T-helper 1 cell treated with Interleukin-12 subunit alpha and Interleukin-12 subunit beta and Interleukin-4 antibody, amounts not matched to agents 30 ng/mL and 1 ng/mL, for 36 hours (primary cell): Measurements from ENCODE around the gene IL22RA2. TPM values are rescaled to one million over a fixed set of nuclear protein-coding genes. Genes with fewer than 3 reads are reported as not detected.
"Not testable (repeated sequence)": the region's sequence is repeated elsewhere in the genome, so short reads cannot be mapped to it uniquely, and the experiment has no call there.

ENCODE experiments used
- intact Hi-C: fragments of 100-400 bp; cut with micrococcal nuclease; formaldehyde crosslinking; loops from one replicate; pipeline ENCODE4 v1.15.1; 2024
- total RNA-seq: library from RNA; stranded (reverse); gene quantifications from 2 replicates; pipeline ENCODE4 v1.2.3, GENCODE V29; 2022

The IL22RA2 gene
- total RNA-seq, 1 donor from 2014 or later = 0.32 TPM

DNA sequence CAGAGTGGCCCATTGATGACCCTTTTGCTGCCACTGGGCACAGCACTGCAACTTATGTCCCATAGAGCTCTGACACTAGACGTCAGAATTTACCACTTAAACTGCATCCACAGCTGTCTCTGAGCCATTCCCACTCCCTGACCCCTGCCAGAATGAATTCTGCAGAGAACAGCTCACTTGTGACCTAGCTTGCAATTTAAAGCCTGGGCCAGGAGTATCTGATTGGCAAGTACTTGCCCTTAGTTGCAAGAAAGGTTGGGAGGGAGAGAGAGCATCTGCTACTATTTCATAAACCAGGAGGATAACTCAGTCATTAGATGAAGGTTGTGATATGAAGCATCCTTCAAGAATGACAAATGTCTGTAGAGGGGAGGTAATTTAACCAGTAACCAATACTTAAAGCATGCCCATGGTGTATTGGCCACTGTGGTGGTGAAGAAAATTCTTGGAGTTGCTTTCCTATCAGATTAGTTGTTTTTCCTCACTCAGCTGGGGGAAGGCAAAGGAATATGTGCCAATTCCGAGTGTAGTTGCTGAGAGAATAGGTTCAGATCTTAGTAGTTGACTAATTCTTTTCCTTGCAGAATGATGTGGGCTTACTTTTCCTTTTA lies 46.5 kb downstream of the IL22RA2 start:
- intact Hi-C loops = no loop called here

DNA sequence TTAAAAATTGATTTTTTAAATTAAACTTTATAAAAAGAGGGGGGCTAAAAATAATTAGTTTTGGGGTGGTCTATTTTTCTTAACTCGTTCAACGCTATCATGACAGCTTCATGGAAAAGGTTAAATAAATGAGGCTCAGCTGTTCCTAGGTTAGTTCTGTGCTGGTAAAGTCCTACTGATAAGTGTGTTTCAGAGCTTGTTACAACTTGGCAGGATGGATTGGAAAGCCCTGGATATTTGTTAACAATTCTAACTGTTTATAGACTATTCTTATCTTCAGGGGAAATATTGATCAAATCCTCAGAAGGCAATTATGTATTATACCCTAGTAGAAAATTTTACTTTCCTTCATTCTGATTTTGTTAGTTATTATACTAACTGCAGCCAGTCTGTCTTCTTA lies 50.4 kb downstream of the IL22RA2 start:
- intact Hi-C loops = no loop called here

DNA sequence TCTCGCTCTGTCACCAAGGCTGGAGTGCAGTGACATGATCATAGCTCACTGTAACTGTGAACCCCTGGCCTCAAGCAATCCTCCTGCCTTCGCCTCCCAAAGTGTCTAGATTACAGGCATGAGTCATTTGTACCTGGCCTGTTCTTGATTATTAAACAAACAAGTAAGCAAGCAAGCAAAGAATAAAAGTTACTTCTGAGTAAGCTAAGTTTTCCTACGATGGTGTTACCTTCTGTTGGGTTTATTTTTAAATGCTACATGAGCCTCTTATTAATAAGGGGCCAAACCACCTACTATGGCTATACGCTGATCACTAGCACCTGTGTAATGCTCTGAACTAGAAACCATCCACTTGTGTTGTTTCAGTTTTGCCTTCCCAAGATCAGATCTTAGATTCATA lies 50.8 kb downstream of the IL22RA2 start:
- intact Hi-C loops = no loop called here

DNA sequence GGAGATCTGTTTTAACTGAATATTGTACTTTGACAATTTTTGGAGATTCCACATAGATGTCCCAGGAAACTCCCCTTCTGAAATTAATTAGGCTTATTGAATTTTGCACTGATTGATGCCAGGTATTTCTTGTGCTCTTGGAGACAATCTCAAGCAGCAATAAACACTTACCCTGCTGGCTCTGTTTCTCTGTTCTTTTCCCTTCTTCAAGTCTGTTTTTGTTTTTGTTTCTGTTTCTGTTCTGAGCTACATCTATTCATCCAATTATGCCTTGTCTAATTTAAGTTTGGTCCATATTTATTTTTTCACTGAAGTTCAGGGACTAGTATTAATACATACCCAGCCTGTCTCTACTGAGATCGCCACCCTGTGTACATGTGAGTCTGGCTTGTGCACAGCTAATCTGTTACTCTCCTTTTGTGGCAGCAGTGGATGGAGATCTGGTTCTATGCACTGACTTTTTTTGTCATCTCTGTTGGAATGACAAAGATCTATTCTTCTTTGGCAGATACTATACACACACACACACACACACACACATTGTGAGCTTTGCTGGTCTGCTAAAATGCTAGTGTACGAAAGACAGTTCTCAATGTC lies 51.9 kb downstream of the IL22RA2 start:
- intact Hi-C loops = loop anchor here (1.0 kb wide), 1 partner anchor 18 kb away; no protein-coding TSS in a partner anchor

DNA sequence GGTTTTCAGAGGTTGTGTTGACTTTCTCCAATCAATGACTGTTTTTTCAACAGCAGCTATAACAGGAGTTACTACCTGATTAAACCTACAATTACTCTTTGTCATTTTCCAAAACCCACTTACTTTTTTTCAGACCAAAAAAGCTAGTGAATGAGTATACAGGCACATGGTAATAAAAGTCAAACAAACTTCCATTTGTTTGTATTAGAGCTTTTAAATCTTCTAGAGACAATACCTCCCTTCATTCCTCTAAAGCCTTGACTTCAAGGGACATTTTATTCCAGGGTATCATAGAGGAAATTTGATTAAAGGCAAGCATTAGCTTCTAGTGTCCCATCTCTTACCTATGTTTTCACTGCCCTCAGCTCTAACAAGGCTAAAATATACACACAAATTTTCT lies 52.7 kb downstream of the IL22RA2 start:
- intact Hi-C loops = loop anchor here (1.0 kb wide), 1 partner anchor 17 kb away; no protein-coding TSS in a partner anchor

DNA sequence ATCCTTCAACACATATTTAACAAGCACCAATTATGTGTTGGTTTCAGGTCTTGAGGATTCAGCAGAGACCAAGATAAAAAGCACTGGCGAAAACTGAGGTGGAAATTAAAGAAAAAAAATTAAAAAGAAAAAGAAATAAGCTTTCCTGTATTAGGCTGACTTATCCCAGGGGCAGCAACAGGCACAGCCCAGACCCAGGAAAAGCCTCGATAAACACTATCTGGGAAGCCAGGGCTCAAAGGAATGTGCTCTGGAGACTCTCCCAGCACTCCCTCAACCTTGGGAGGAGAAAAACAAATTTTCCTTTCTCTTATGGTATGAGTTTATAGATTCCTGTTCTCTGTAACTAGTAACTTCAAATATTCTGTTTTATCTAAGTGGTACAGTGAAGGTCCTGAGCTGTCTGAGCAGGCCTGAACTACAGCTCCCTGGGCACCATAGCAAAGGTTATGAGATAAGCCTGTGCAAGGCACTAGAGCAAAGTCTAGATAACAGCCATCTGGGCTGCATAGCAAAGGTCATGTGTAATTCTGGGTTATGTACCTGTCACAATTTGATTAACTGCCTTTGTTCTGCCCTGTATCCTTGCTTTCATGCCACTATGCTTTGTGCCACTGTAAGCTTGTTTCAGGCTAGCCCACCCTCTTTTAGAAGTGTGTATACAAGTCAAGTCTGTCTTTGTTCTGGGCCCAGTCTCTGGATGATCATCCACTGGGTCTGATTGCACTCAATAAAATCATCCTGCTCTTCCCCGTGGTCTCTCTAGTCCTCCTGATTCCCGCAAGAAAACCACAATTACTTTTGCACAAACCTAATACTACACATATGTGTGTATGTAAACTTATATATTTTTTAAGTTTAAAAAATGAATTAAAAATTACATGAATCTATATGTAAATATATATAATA lies 54.0 kb downstream of the IL22RA2 start:
- intact Hi-C loops = no loop called here

DNA sequence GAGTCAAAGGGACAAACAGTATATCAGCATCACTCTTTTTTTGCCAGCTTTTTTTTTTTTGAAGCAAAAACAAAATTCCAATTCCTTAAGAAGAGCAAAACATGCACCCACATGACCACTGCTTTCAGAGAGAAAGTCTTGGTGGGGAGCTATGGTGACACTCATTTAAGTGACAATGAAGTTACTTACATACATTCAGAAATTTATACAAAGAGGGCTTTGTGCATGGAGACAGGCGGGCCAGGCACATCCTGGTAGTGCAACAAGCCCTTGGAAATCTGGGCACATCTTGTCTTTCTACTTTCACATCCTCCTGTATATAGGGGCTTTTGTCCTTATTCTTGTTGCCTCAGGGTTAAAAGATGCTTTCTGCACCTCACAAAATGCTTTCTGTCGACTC lies 55.9 kb downstream of the IL22RA2 start:
- intact Hi-C loops = no loop called here

DNA sequence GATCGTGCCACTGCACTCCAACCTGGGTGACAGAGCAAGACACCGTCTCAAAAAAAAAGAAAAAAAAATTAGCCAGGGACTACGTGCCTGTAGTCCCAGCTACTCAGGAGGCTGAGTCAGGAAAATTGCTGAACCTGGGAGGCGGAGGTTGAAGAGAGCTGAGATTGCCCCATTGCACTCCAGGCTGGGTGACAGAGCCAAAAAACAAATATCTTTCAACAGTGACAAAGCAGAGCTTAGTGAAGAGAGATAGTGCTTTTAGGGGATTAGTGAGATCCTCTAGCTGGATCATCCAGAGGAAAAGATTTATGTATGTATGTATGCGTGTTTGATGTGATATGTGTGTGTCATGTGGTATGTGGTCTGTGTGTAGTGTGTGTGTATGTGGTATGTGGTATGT lies 56.6 kb downstream of the IL22RA2 start:
- intact Hi-C loops = no loop called here

DNA sequence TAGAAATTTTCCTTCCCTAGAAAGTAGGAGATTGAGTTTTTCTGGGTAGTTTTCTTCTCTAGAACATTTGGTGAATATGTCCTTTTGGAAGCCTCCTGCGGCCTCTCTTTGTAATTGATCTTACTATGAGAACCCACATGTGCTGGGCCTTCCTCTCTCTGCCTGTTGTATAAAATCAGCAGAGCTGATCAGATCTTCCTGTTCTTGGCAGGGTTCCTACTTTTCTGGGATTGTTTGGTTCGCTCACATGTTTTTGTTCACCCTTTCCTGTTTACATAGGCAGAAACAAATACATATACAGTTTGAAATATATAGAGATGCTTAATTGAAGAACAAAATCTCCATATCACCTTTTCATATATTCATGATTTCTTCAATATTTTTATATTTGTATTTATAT lies 57.8 kb downstream of the IL22RA2 start:
- intact Hi-C loops = no loop called here

DNA sequence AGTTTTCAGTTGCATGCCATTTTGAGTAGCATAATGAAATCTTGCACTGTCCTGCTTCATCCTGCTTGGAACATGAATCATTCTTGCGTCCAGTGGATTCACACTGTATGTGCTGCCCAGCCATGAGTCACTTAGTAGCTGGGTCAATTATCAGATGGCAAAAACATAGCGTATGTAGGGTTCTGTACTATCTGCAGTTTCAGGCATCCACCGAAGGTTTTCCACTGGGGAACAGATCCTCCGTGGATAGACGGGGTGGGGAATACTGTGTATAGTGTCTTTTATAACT lies 61.4 kb downstream of the IL22RA2 start:
- intact Hi-C loops = no loop called here

DNA sequence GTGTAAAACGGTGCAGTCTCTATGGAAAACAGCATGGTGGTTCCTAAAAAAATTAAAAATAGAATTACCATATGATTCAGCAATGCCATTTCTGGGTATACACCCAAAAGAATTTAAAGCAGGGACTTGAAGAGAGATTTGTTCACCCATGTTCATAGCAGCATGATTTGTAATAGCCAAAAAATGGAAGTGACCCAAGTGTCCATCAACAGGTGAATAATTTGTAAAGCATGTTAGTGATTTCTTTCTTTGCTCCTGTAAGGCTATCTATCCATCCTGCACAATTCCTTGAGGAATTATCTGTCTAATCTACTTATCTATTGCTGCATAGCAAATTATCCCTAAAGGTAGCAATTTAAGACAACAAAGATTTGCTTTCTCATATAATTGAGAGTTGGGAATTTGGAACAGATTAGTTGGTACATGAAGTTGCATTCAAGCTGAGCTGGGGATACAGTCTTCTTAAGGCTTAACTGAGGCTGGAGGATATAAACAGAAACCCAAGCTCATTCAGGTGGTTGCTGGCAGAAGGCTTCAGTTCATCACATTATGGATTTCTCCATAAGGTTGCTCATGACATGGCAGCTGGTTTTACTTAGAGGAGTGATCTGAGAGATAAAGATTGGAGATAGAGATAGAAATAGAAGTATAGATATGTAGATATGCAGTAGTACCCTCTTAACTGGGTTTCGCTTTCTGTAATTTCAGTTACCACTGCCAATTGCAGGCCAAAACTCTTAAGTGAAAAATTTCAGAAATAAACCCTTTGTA lies 62.0 kb downstream of the IL22RA2 start:
- intact Hi-C loops = no loop called here

DNA sequence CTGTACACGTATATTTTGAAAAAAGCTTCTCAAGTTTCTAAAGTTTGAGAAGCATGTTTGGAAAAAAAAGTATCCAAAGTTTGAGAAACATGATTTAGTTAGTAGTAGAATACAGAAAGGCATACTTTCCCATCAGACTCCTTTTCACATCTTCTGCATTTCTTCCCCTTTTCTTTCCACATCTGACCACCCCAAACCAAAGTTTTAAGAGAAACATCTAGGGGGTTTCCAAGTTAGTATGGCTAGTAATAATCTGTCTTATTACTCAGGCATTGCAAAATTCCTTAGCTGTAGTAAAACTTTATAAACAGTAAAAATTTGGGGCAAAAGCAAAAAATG lies 65.7 kb downstream of the IL22RA2 start:
- intact Hi-C loops = no loop called here

DNA sequence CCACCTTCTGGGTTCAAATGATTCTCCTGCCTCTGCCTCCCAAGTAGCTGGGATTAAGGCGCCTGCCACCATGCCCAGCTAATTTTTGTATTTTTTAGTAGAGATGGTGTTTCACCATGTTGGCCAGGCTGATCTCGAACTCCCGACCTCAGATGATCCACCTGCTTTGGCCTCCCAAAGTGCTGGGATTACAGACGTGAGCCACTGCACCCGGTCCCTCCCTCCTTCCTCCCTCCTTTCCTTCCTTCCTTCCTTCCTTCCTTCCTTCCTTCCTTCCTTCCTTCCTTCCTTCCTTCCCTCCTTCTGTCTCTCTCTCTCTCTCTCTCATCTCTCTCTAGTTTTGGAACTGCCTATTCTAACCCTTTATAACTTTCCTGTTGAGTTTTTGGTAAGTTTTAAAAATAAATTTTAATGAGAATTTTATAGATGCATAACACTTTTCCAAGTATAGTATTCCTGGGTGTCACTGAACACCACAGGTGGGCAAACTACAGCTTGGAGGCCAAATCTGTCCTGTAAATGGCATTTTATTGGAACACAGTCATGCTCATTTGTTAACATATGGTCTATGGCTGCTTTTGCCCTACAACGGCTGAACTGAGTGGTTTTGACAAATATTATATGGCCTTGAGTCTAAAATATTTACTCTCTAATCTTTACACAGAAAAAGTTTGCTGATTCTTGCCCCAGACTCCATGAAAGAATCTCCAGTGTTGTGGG lies 66.2 kb downstream of the IL22RA2 start:
- intact Hi-C loops = not testable (repeated sequence)

DNA sequence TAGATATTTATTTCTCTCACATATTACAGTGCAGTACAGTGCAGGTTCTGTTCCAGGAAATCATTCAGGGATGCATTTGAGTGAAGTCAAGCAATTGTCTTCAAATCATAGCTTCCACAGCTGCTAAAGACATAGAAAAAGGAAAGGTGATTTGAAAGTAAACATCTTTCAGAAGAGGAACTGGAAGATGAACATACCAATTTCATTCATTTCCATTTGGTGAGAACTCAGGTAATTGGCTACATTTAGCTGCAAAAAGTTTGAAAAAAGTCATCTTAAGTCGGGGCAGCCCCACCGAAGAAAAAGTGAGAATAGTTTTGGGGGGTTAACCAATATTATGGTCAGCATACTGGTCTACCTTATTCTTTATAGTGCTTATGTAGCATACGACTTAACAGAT lies 67.3 kb downstream of the IL22RA2 start:
- intact Hi-C loops = no loop called here

DNA sequence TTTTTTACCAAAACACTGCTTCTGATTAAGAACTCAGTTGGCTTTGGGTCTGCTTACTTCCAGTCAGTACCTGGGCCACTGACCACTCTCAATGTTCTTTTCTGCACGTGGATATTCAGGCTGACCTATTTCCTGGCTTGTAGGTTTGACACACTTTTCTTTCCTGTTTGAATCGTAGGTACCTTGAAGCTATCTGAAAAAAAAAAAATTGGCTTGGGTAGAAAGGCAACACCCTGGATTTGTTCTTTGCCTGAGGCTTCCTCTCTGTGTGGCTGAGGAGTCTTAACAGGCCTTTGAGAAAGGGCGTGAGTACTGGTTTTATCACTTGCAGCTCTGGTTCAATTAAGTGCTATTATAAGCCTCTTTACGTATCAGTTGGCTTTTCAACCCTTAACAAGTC lies 68.1 kb downstream of the IL22RA2 start:
- intact Hi-C loops = no loop called here

DNA sequence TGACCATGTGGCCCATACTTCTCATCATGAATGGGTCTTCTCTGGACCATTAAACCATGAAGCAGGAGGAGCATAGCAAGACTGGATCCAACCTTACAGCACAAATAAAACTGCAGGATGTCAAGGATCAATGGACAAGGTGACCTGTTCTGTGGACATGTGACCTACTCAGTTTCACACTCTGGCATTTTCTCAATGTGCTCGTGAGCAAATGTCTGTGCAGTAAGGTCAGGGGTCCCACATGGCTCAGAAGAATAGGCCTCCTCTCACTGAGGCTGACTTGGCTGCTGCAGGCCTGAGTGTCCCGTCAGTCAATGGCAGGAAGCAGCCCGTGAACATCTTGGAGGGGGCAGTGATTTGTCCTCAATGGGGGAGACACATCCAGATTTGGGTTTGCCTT lies 68.5 kb downstream of the IL22RA2 start:
- intact Hi-C loops = loop anchor here (5.0 kb wide), 1 partner anchor 73 kb away; no protein-coding TSS in a partner anchor

DNA sequence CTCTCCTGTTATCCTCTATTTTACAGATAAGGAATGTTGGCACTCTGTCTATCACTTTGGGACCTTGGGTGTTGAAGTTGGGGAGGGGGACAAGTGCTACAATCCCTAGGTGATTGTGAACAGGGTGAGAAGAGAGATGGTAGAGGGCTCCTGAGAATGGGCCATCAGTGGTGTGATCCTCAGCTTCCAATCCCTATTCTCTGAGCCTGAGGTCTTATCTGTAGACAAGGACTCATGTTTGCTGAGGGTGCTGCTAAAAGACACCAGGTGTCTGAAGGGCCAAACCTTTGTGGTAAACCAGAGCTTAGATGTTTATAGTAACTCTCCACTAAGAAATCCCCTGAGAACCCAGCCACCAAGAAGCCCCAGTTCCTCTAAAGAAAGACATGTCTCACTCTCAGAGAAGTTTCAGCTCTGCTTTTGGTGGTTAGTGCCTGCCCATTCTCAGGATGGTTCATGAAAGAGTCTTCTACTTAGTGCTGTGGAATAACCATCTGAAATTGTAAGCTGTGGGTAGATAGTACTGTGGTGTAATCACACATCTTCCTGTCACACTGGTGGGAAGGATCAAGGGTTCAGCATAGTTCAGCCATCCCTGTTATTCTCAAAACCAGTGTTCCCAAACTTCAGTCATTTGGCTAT lies 70.5 kb downstream of the IL22RA2 start:
- intact Hi-C loops = loop anchor here (1.0 to 5.0 kb wide), 6 partner anchors 9 to 115 kb away; no protein-coding TSS in a partner anchor

DNA sequence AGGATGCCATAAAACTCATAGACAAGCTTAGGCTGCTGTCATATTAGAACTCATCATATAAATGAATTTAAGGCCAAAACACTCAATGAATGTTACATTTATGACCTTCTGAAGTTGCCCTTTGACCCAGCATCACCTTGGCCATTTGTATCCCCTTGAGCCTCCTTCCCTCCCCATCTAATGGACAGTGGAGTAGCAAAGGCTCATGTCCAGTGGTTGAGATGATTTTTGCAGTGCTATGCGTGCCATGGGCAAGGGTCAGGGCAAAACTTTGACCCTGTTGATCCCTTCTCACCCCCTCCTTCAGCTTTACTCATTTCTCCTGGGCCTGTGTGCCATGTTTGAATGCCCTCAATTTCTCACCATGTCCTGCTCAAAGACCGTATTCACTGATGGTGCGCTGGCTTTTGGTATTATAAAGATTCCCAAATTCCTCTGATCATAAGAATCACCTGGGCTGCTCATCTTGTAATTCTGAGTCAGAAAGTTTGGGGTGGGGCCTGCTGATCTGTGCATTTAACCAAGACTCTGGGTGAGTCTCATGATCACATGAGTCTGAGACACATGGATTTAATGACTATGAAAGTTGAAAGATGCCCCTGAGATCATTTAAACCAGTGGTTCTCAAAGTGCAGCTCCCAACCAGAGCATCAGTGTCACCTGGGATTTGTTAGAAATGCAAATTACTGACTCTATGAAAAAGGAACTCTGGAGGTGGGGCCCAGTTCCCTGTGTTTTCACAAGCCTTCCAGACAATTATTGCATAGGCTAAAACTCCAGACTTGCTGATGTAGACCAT lies 71.2 kb downstream of the IL22RA2 start:
- intact Hi-C loops = loop anchor here (1.0 to 5.0 kb wide), 3 partner anchors 8 to 70 kb away; no protein-coding TSS in a partner anchor

DNA sequence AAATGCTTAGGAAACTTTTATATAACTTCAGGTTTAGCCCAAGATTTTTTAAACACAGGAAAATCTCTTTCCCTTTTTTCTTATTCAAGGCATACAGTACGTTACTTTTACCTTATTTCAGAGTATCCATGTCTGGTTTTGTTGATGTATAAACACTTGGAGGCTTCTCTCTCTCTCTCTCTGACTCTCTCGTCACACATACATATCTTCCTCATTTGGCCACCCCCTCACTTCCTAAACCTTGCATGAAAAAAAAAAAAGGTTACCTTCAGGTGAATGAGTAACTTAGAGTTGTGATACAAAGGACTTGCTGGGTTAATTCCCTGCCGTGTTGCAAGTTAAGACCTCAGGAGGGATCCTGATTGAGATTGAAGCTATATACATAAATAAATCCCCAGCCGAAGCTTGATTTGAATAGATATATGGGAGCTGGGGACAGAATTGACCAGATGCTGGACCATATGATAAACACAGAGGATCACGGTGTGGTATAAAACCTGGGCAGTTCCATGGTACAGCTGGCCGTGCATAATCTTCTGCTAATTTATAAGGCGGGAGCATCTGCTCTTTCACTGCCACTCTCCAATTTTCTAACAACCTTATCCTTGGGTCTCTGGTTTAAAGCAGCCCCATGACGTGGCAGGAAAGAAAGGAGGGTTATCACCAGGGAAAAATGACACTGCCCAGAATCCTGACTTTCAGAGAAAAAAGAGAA lies 73.6 kb downstream of the IL22RA2 start:
- intact Hi-C loops = loop anchor here (5.0 kb wide), 2 partner anchors 37 to 68 kb away; no protein-coding TSS in a partner anchor
